ENCODE results near the gene SPINK4. TPM values are rescaled to one million over a fixed set of nuclear protein-coding genes. Genes with fewer than 3 reads are reported as not detected.

Gene SPINK4
- total RNA-seq, 1 experiment from 2014 or later = not detected

DNA sequence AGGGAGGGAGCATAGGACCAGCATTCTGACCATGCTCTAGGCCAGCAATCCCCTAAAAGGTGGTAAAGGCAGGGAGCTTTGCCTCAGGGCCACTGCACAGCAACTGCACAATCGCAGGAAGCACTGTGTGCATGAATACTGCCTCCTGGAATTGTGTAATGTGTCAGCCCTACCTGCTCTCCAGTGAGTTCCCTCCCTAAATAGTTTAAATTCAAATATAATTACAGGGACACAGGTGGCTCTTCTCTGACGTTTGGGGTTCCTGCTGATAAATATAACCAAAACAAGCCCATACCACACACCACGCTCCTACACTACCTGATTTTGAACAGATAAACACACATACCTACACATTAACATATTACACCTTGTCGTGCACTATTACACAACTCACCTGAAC lies 15.5 kb downstream of the SPINK4 start:
- Histone ChIP-seq H2AFZ (ENCODE audit: low read length) (no peak overlapping the region), H3K9ac (ENCODE audit: extremely low read depth, insufficient read length, low read length) (no peak overlapping the region), H3K4me1 (ENCODE audit: insufficient read depth, low read length) (no peaks in the 10 kb centered on the region), H4K91ac (ENCODE audit: insufficient read length, low read depth, low read length) (no peak overlapping the region), H3K79me1 (ENCODE audit: insufficient read depth, low read depth, low read length, poor library complexity, severe bottlenecking) (no peaks in the 10 kb centered on the region), H2BK5ac (ENCODE audit: insufficient read length, low read length) (no peak overlapping the region), H2BK15ac (ENCODE audit: low read depth, low read length) (no peak overlapping the region), H4K5ac (ENCODE audit: insufficient read length, low read depth, low read length) (no peak overlapping the region), H3K27ac (ENCODE audit: insufficient read length, low read depth, low read length) (no peak overlapping the region), H3K79me2 (ENCODE audit: insufficient read depth, low read length) (no peaks in the 10 kb centered on the region), H3K9me3 (ENCODE audit: control insufficient read depth, low read depth, low read length) (no peaks in the 10 kb centered on the region), H3K27me3 (ENCODE audit: insufficient read depth, low read length) (no peaks in the 10 kb centered on the region), H3K4me2 (ENCODE audit: insufficient read depth, insufficient read length, low read length) (no peak overlapping the region), H3K23me2 (ENCODE audit: insufficient read length, low read depth, low read length, poor library complexity, severe bottlenecking) (no peaks in the 10 kb centered on the region), H3K14ac (ENCODE audit: insufficient read depth, low read length) (no peak overlapping the region), H3K18ac (ENCODE audit: insufficient read length, low read depth, low read length) (no peak overlapping the region), H4K20me1 (ENCODE audit: control insufficient read depth, insufficient read depth, insufficient read length) (no peaks in the 10 kb centered on the region), H3T11ph (ENCODE audit: low read length) (no peak overlapping the region), H2BK12ac (ENCODE audit: insufficient read length, low read depth, low read length) (no peak overlapping the region), H2BK20ac (ENCODE audit: low read depth, low read length, poor library complexity, severe bottlenecking) (no peak overlapping the region), H3K56ac (ENCODE audit: insufficient read length, low read depth, low read length) (no peak overlapping the region), H2BK120ac (ENCODE audit: low read depth, low read length, poor library complexity, severe bottlenecking) (no peak overlapping the region), H4K8ac (replicated peaks; ENCODE audit: insufficient read length, low read depth, low read length) (no peak overlapping the region), H2AK5ac (ENCODE audit: insufficient read length, low read length) (no peak overlapping the region), H3K4ac (ENCODE audit: low read depth, low read length) (no peak overlapping the region), H3K23ac (ENCODE audit: insufficient read length, low read depth, low read length) (no peak overlapping the region)
- Mint-ChIP-seq H3K4me3 (no peak overlapping the region), H3K9me3 (no peaks in the 10 kb centered on the region; a peak in 1 of 5 replicates), H3K4me1 (no peaks in the 10 kb centered on the region), H3K27ac (no peak overlapping the region), H3K27me3 (ENCODE audit: low read depth) (no peaks in the 10 kb centered on the region), H3K36me3 (ENCODE audit: insufficient read depth in 1 of 3, low read depth in 3 of 3) (peaks cover 49 to 79% (median 62%) of the 10 kb centered on the region in 3 experiments)
- no peak for DNase-seq
- 100% methylated on average over 1 of the region's 4 CpGs for WGBS (ENCODE audit: extremely low coverage, insufficient read length, low lambda C conversion rate)
- TF ChIP-seq CTCF (conservative IDR thresholded peaks at IDR 0.05) = no peak
